GM21381 (cell line): ENCODE results near the gene PSAP.

Experiments used
- ATAC-seq: cut with Tn5 transposase; IDR thresholded peaks from one replicate; pipeline ENCODE4 v1.9.1; 2021; ENCODE audit warnings: mild to moderate bottlenecking, moderate library complexity; ENCODE audit not compliant: unreplicated experiment

Gene PSAP

GRCh38 chr10:71845410-71846405, 5.3 kb downstream of the PSAP start:
- ATAC-seq: no peak

- ATAC-seq: no peak
These were observed 6.4 kb downstream of the PSAP start for GRCh38 chr10:71844695-71845094.

- no peak for ATAC-seq
These were observed 7.0 kb downstream of the PSAP start for GRCh38 chr10:71844084-71844483.

GRCh38 chr10:71842856-71843686, 8.0 kb downstream of the PSAP start:
- no peak for ATAC-seq

- ATAC-seq: no peak
These were observed 8.6 kb downstream of the PSAP start for GRCh38 chr10:71842422-71842821.

GRCh38 chr10:71840958-71841335, 10.1 kb downstream of the PSAP start:
- no peak for ATAC-seq

- ATAC-seq: no peak
These were observed 10.7 kb downstream of the PSAP start for GRCh38 chr10:71840177-71840957.

- ATAC-seq: no peak
These were observed 12.5 kb downstream of the PSAP start for GRCh38 chr10:71838264-71839211.

GRCh38 chr10:71837098-71837827, 13.8 kb downstream of the PSAP start:
- ATAC-seq: no peak

GRCh38 chr10:71836596-71836974, 14.5 kb downstream of the PSAP start:
- peak; percentile 29 for ATAC-seq

- peak; percentile 84 for ATAC-seq
These were observed 15.1 kb downstream of the PSAP start for GRCh38 chr10:71835671-71836595.

- ATAC-seq: no peak
These were observed 16.7 kb downstream of the PSAP start for GRCh38 chr10:71834343-71834674.

- ATAC-seq: no peak
These were observed 17.4 kb downstream of the PSAP start for GRCh38 chr10:71833451-71834342.

- no peak for ATAC-seq
These were observed 18.1 kb downstream of the PSAP start for GRCh38 chr10:71832967-71833366.

GRCh38 chr10:71831646-71832552, 19.2 kb downstream of the PSAP start:
- no peak for ATAC-seq

- no peak for ATAC-seq
These were observed 20.3 kb downstream of the PSAP start for GRCh38 chr10:71830726-71831125.
